ENCODE measurements around the gene NEUROD2.
A peak's percentile ranks its signal among the peaks of the same experiment; 100 is the strongest.

NEUROD2 gene

GRCh38 chr17:39607851-39608130 is at the start of gene NEUROD2:
Gene NEUROD2, minus strand, starts transcription at chr17:39607920. Its CDS starts 1,321 bp downstream, at chr17:39606599.
- no peak for DNase-seq

GRCh38 chr17:39655105-39655504 is 47.4 kb upstream of the NEUROD2 start:
- no peak for DNase-seq

- DNase-seq: peak; percentile 84
These were observed 46.1 kb upstream of the NEUROD2 start for GRCh38 chr17:39653662-39654331.

DNA sequence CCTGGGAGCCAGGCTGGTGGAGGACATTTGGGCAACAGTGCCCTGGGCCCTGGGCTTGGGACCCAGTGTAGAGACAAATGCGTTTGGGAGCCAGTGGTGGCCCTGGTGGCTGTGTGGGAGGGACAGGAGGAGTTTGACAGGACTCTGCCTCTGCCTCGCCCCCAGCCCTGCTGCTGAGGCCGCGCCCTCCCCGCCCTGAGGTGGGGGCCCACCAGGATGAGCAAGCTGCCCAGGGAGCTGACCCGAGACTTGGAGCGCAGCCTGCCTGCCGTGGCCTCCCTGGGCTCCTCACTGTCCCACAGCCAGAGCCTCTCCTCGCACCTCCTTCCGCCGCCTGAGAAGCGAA is 45.6 kb upstream of the NEUROD2 start:
- DNase-seq: no peak

- DNase-seq: no peak
These were observed 45.0 kb upstream of the NEUROD2 start for GRCh38 chr17:39652587-39653315.

- no peak for DNase-seq
These were observed 44.3 kb upstream of the NEUROD2 start for GRCh38 chr17:39651923-39652586.

DNA sequence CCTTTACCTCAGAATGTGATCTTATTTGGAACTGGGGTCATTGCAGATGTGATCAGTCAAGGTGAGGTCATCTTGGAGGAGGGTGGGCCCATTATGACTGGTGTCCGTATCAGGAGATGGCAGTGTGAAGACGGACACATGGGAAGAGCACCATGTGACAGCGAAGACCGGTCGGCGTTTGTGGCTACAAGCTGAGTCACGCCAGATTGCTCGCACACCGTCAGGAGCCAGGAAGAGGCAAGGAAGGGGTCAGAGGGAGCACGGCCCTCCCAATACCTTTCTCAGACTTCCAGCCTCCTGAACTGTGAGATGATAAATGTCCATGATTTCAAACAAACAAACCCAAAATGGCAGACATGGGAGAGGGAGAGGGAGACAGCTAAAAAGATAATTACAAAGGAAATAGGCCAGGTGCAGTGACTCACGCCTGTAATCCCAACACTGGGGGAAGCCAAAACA is 42.4 kb upstream of the NEUROD2 start:
- no peak for DNase-seq

GRCh38 chr17:39648616-39649366 is 41.1 kb upstream of the NEUROD2 start:
- peak; percentile 34 for DNase-seq

GRCh38 chr17:39647256-39647655 is 39.5 kb upstream of the NEUROD2 start:
- DNase-seq: no peak

DNA sequence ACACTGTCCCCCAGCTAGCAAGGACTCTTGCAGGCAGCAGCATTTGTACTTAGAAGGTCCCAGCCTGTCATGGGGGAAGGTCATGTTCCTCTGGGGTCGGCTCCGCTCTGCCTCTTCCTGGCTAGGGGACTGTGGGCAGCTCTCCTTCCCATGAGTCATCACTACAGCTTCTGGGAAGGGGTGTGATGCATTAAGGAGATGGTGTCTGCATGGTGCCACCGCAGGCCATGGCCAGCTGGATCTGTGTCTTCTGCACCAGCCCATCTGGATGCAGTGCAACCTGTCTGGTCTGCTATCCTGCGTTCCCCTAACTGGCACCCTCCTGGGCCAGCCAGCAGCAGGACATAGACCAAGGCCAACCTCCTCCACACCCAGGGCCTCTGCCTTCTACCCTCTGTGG is 35.6 kb upstream of the NEUROD2 start:
- DNase-seq: peak; percentile 42

GRCh38 chr17:39642291-39643074 is 34.8 kb upstream of the NEUROD2 start:
- DNase-seq: no peak

GRCh38 chr17:39641883-39642282 is 34.2 kb upstream of the NEUROD2 start:
- DNase-seq: peak; percentile 73

- DNase-seq: no peak
These were observed 33.4 kb upstream of the NEUROD2 start for GRCh38 chr17:39641097-39641496.

GRCh38 chr17:39640591-39641031 is 32.9 kb upstream of the NEUROD2 start:
- DNase-seq: peak; percentile 70

- DNase-seq: no peak
These were observed 32.1 kb upstream of the NEUROD2 start for GRCh38 chr17:39639566-39640458.

- no peak for DNase-seq
These were observed 31.3 kb upstream of the NEUROD2 start for GRCh38 chr17:39639043-39639442.

GRCh38 chr17:39638317-39638716 is 30.6 kb upstream of the NEUROD2 start:
- no peak for DNase-seq

DNA sequence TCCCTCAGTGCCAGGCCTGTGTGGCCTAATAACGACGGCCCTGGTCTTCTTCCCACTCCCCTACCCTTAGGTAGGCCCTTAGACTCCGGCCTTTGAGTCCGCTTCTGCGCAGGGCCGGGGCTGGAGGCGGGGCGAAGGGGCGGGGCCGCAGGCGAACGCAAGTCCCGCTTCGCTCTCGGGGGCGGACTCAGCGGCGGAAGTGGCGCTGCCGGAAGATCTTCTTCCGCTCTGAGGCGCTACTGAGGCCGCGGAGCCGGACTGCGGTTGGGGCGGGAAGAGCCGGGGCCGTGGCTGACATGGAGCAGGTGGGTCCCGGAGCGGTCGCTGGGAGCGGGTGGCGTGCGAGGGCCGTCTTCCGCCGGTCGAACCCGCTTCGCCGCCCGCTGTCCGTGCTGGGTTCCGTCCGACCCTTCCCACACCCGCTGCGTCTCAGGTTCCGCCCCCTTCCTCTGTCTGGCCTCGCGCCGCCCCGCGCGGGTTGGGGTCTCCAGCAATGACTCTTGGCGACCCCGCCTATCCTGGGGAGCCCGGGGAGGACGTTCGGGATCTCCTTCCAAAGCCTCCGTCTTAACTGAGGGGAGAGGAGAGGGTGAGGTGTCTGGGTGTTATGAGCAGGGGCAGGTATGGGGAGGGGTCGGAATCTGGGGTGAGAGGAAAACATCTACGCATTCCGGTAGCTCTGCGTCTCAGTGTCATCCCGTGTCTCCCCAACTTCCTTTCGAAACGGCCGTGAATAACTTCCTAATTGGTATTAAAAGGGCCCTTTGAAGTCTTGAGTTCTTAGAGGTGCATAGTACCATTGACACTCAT is 29.4 kb upstream of the NEUROD2 start, which contains the start of gene STARD3:
STARD3 (plus strand) TSS at position 218 of the 810 bp plus-strand sequence. CDS start 16,388 bp downstream, outside the sequence.
- peak; percentile 93 for DNase-seq

DNA sequence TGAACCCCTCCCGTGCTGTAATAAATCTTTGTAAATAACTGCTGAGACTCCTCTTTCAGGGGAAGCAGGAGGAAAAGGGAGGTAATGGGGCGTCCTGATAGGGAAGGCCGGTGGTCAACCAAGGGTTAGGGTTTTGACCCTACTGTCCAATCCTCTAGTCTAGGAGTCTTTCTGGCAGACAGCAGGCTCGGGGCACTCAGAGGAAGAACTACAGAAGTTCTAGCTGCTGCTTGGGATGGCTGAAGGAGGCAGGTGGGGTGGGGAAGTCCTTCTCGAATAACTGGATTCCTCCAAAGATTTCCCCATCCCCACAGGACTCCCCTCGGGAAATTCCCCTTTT is 28.8 kb upstream of the NEUROD2 start:
- DNase-seq: no peak

DNA sequence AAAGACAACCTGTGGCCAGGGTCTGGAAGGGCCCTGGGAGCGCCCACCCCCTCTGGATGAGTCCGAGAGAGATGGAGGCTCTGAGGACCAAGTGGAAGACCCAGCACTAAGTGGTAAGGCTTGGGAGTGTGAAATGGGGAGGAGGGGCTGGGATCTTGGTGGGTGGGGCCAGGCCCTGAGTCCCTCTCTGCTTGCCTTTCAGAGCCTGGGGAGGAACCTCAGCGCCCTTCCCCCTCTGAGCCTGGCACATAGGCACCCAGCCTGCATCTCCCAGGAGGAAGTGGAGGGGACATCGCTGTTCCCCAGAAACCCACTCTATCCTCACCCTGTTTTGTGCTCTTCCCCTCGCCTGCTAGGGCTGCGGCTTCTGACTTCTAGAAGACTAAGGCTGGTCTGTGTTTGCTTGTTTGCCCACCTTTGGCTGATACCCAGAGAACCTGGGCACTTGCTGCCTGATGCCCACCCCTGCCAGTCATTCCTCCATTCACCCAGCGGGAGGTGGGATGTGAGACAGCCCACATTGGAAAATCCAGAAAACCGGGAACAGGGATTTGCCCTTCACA is 28.0 kb upstream of the NEUROD2 start:
- DNase-seq: no peak
